OCI-LY7 (cell line): ENCODE data around the gene LSM14B. TPM values are rescaled to one million over a fixed set of nuclear protein-coding genes. Genes with fewer than 3 reads are reported as not detected.

ENCODE experiments used
- Bru-seq: library from RNA; stranded (reverse); fragments of 400-500 nt; gene quantifications from one replicate; lab custom pipeline; 2021; lab: Mats Ljungman, UMichigan
- BruChase-seq, 2 experiments: library from RNA; stranded (reverse); fragments of 400-500 nt; gene quantifications; one replicate each; lab custom pipeline; 2021; lab: Mats Ljungman, UMichigan
- BruUV-seq: library from RNA; stranded (reverse); fragments of 400-500 nt; replicated peaks from 2 replicates; lab custom pipeline; 2021; lab: Mats Ljungman, UMichigan
- CTCF ChIA-PET: fragments of 300-600 bp; sonication (Branson Sonifier 250); formaldehyde crosslinking; loops from one replicate; lab custom pipeline; 2022; ENCODE audit warnings: antibody characterized with exemption; ENCODE audit not compliant: unreplicated experiment; lab: Charles Lee
- POLR2A ChIA-PET: fragments of 300-600 bp; sonication (Branson Sonifier 250); formaldehyde crosslinking; loops from one replicate; lab custom pipeline; 2022; ENCODE audit warnings: antibody characterized with exemption; lab: Charles Lee
- DNase-seq: peaks from one replicate; pipeline ENCODE4 v3.0.0-alpha.2; 2015; ENCODE audit warnings: low spot score
- H2AFZ ChIP-seq: fragments of 200-600 bp; sonication (generic), shearing (Covaris generic); 2 replicates; pipeline ENCODE4 v1.6.1; 2014; ENCODE audit warnings: mild to moderate bottlenecking, antibody characterized with exemption, low read length, moderate library complexity
- H3K27ac ChIP-seq: fragments of 200-600 bp; sonication (generic); 2 replicates; pipeline ENCODE4 v1.5.1; 2014; ENCODE audit warnings: mixed run types, low read depth, mild to moderate bottlenecking, moderate library complexity, low read length, inconsistent platforms; ENCODE audit not compliant: poor library complexity, severe bottlenecking
- H3K36me3 ChIP-seq: fragments of 200-600 bp; sonication (generic); 2 replicates; pipeline ENCODE4 v1.6.1; 2014; ENCODE audit warnings: mild to moderate bottlenecking, antibody characterized with exemption, low read length, moderate library complexity, mixed read lengths; ENCODE audit not compliant: insufficient read depth
- H3K4me1 ChIP-seq: fragments of 200-600 bp; sonication (generic); 2 replicates; pipeline ENCODE4 v1.5.1; 2014; ENCODE audit warnings: mild to moderate bottlenecking, low read length; ENCODE audit not compliant: insufficient read depth, poor library complexity, severe bottlenecking
- H3K4me2 ChIP-seq: fragments of 200-600 bp; sonication (generic); 2 replicates; pipeline ENCODE4 v1.6.1; 2014; ENCODE audit warnings: mild to moderate bottlenecking, low read length
- H3K4me3 ChIP-seq: fragments of 200-600 bp; sonication (generic); 2 replicates; pipeline ENCODE4 v1.5.1; 2014; ENCODE audit warnings: mild to moderate bottlenecking, low read depth, low read length; ENCODE audit not compliant: poor library complexity, severe bottlenecking
- H3K79me2 ChIP-seq: fragments of 200-600 bp; sonication (generic); 2 replicates; pipeline ENCODE4 v1.6.1; 2016; ENCODE audit warnings: low read depth, mild to moderate bottlenecking, low read length, moderate library complexity, mixed read lengths; ENCODE audit not compliant: insufficient read depth
- H3K9me2 ChIP-seq: fragments of 200-600 bp; sonication (generic); 2 replicates; pipeline ENCODE4 v1.6.1; 2016; ENCODE audit warnings: mild to moderate bottlenecking, low read length, mixed read lengths; ENCODE audit not compliant: insufficient read depth
- H3K9me3 ChIP-seq: fragments of 200-600 bp; sonication (generic); 2 replicates; pipeline ENCODE4 v1.6.1; 2014; ENCODE audit warnings: mild to moderate bottlenecking, mixed run types, low read length, mixed read lengths
- H4K20me1 ChIP-seq: fragments of 200-600 bp; sonication (generic); 2 replicates; pipeline ENCODE4 v1.6.1; 2014; ENCODE audit warnings: mild to moderate bottlenecking, antibody characterized with exemption, low read length, moderate library complexity, mixed read lengths; ENCODE audit not compliant: insufficient read depth
- CTCF ChIP-seq: fragments of 200-600 bp; sonication (generic); conservative IDR thresholded peaks from 2 replicates; pipeline ENCODE4 v1.5.1; 2014; ENCODE audit warnings: mild to moderate bottlenecking, antibody characterized with exemption, low read length, moderate library complexity, mixed read lengths
- EZH2phosphoT487 ChIP-seq: fragments of 200-600 bp; sonication (generic); IDR thresholded peaks from 2 replicates; pipeline ENCODE4 v1.6.1; 2018; ENCODE audit warnings: low read depth, borderline replicate concordance, mild to moderate bottlenecking, mixed run types, antibody characterized with exemption, low read length, moderate library complexity, mixed read lengths
- intact Hi-C: fragments of 100-400 bp; cut with micrococcal nuclease; formaldehyde crosslinking; loops from one replicate; pipeline ENCODE4 v1.10.0; 2022; ENCODE audit not compliant: unreplicated experiment
- long read RNA-seq: library from polyadenylated mRNA; stranded (forward); transcript quantifications from one replicate; pipeline ENCODE4 v2.0.0, GENCODE V29; 2022
- total RNA-seq, 2 experiments: library from RNA; depleted of rRNA in 1 of 2; stranded (reverse); fragments of >200 nt in 1 of 2; shearing (Covaris generic) in 1 of 2; gene quantifications; 2 replicates each; pipeline ENCODE4 v1.2.3, GENCODE V29; 2014 to 2022

LSM14B gene
- total RNA-seq (2014; rRNA removed; shearing (Covaris generic)) (44.7 and 54.2 TPM in 2 replicates), total RNA-seq (2022) (53.7 and 54.4 TPM in 2 replicates), Bru-seq, nascent RNA (percentile 68 among the genes with signal in this experiment), BruChase-seq, experiment 1, labeled RNA remaining after a 6-hour chase (percentile 81 among the genes with signal in this experiment), BruChase-seq, experiment 2, labeled RNA remaining after a 2-hour chase (percentile 86 among the genes with signal in this experiment)
- long read RNA-seq, partial matches to known transcripts = 0 of 3 reads
- long read RNA-seq, other reads (novel, unspliced or antisense) = 3 of 3 reads

GRCh38 chr20:62121776-62122653 is at the start of gene LSM14B:
Gene LSM14B, plus strand, starts transcription at chr20:62122475. Its CDS starts 192 bp downstream, at chr20:62122667.
- no peaks in the 10 kb centered on the region for H3K9me3 ChIP-seq
- H4K20me1 ChIP-seq = peaks cover 13% of the 10 kb centered on the region
- peak within 1 kb of the TSS; percentile 88 for H3K4me2 ChIP-seq
- ChIA-PET CTCF (interaction anchor here (0.6 to 1.2 kb wide), 2 partner anchors 56 to 111 kb away, joined by 3 to 4 read pairs; partner anchors contain the start of gene TAF4), POLR2A (interaction anchor here (0.5 to 1.6 kb wide), 4 partner anchors 28 to 87 kb away, joined by 3 to 4 read pairs (median 4); no protein-coding TSS in a partner anchor)
- TF ChIP-seq EZH2phosphoT487 (no peak), CTCF (no peak)
- peaks cover 37% of the 10 kb centered on the region for H3K36me3 ChIP-seq
- peak within 1 kb of the TSS; percentile 88 for H3K4me3 ChIP-seq
- peak within 1 kb of the TSS; percentile 90 for H2AFZ ChIP-seq
- H3K79me2 ChIP-seq = peaks cover 20% of the 10 kb centered on the region
- BruUV-seq = no TSS peak
- H3K9me2 ChIP-seq = no peaks in the 10 kb centered on the region
- intact Hi-C loops = loop anchor here (1.0 to 2.0 kb wide), 4 partner anchors 21 to 119 kb away; partner anchors contain the start of genes PSMA7 and SS18L1
- peak within 1 kb of the TSS; percentile 78 for H3K27ac ChIP-seq
- peak; percentile 97 for DNase-seq
- peaks cover 40% of the 10 kb centered on the region for H3K4me1 ChIP-seq

- no peak overlapping the region for H3K4me2 ChIP-seq
- no peak for DNase-seq
- peaks cover 11% of the 10 kb centered on the region; the same call in 1 of the 2 replicates for H3K9me3 ChIP-seq
- no peak overlapping the region for H3K27ac ChIP-seq
- no peaks in the 10 kb centered on the region for H3K9me2 ChIP-seq
- BruUV-seq = no TSS peak
- ChIA-PET CTCF (no interaction called here), POLR2A (no interaction called here)
- TF ChIP-seq CTCF = no peak
- no peak for TF ChIP-seq EZH2phosphoT487
- H3K4me1 ChIP-seq = peaks cover 7% of the 10 kb centered on the region
- H2AFZ ChIP-seq = no peak overlapping the region
- H3K4me3 ChIP-seq = no peak overlapping the region
- H4K20me1 ChIP-seq = no peaks in the 10 kb centered on the region
- intact Hi-C loops = no loop called here
- no peaks in the 10 kb centered on the region for H3K36me3 ChIP-seq
- no peaks in the 10 kb centered on the region for H3K79me2 ChIP-seq
Observed at GRCh38 chr20:62073323-62073722, 49.0 kb upstream of the LSM14B start.
